Right lobe of liver (tissue), 6 donors: ENCODE results near the gene HECW1. TPM values are rescaled to one million over a fixed set of nuclear protein-coding genes. Genes with fewer than 3 reads are reported as not detected.

ENCODE experiments used
- ATAC-seq, 4 donors: fragments of 200-7000 bp; cut with Tn5 transposase; one replicate each; pipeline ENCODE4 v1.9.1; 2020; ENCODE audit warnings: mild to moderate bottlenecking in 4 of 4, moderate library complexity in 4 of 4
- DNase-seq, 3 donors: peaks; one replicate each; pipeline ENCODE4 v3.0.0-alpha.2; 2020
- H3K27ac ChIP-seq, 3 donors: fragments of 200-600 bp; one replicate each; pipeline ENCODE4 v1.8.0; 2022
- H3K27me3 ChIP-seq, 2 donors: fragments of 200-600 bp; one replicate each; pipeline ENCODE4 v1.8.0; 2022
- H3K36me3 ChIP-seq, 4 donors: fragments of 200-600 bp; sonication (generic) in 1 of 4; one replicate each; pipeline versions ENCODE4 v1.5.1 to v1.8.0; 2017 to 2022; ENCODE audit warnings: control low read depth in 1 of 4
- H3K4me1 ChIP-seq, 4 donors: fragments of 200-600 bp; sonication (generic) in 1 of 4; one replicate each; pipeline versions ENCODE4 v1.5.1 to v1.8.0; 2017 to 2022; ENCODE audit warnings: control low read depth in 1 of 4
- H3K4me3 ChIP-seq, 3 donors: fragments of 200-600 bp; one replicate each; pipeline ENCODE4 v1.8.0; 2022
- H3K9me3 ChIP-seq, 4 donors: fragments of 200-600 bp; sonication (generic) in 1 of 4; one replicate each; pipeline versions ENCODE4 v1.5.1 to v1.8.0; 2017 to 2022; ENCODE audit warnings: control low read depth in 1 of 4
- CTCF ChIP-seq, 4 donors: fragments of 200-600 bp in 3 of 4; fragments of 450-650 bp in 1 of 4; IDR thresholded peaks; one replicate each; pipeline versions ENCODE4 v1.5.1 to v1.8.0; 2016 to 2022; ENCODE audit warnings: antibody characterized with exemption in 4 of 4, mild to moderate bottlenecking in 2 of 4
- POLR2A ChIP-seq: fragments of 450-650 bp; IDR thresholded peaks from one replicate; pipeline ENCODE4 v1.6.1; 2017; ENCODE audit warnings: antibody characterized with exemption, mild to moderate bottlenecking
- WGBS: methylation state at CpG from one replicate; pipeline ENCODE4 v1.1.6; 2018; ENCODE audit warnings: low coverage, low lambda C conversion rate; ENCODE audit not compliant: insufficient coverage; ENCODE audit errors: missing lambda C conversion rate; 5-methylcytosine and 5-hydroxymethylcytosine counted together
- intact Hi-C, 2 donors: fragments of 100-400 bp; cut with DNase I; formaldehyde crosslinking; loops; one replicate each; pipeline versions ENCODE4 v1.11.2 to v1.14.1; 2022
- total RNA-seq, 6 experiments: library from RNA; depleted of rRNA in 2 of 6; stranded (reverse); fragments of >200 nt in 2 of 6; fragmentation: NEBNext Ultra II Directional in 3 of 6; extraction: Animal tissue kit (Norgen Biotek cat#: 25700) in 3 of 6; gene quantifications; one replicate each; pipeline versions ENCODE4 v1.1.0 to v1.2.4, GENCODE V29; 2016 to 2023
- donor health status: DM: no; HTN: yes; CAD: no.
- donor health status: DM: no; HTN: no; CAD: no.
- donor health status: DM: no; HTN: no; CAD: no.
- donor health status: DM: no; HTN: yes; CAD: no.
- donor health status: DM: no; HTN: yes; CAD: no.

HECW1 gene
- total RNA-seq, 6 experiments from 2014 or later: 0.02 to 0.87 (median 0.09) TPM; not detected in 1

DNA sequence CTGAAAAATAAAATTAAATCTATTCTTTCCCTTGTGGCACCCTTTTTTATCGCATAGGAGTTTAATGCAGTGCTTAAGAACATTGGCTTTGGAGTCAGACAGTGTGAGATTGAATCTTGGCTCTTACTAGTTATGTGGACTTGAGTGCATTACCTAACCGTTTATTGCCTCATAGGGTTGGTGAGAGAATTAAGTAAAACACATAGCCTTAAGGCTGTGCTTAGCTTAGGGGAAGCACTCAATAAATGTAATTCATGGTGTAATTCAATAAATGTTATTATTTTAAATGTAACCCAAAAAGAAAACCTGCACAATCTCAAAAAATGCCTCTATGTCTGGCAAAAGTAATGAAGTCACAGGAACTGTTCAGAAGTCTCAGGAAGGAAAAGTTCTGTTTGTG, 473.1 kb downstream of the HECW1 start:
- Histone ChIP-seq H3K4me1 (peaks cover 0 to 27% (median 6%) of the 10 kb centered on the region in 4 donors), H3K9me3 (no peaks in the 10 kb centered on the region), H3K27me3 (no peaks in the 10 kb centered on the region), H3K36me3 (no peaks in the 10 kb centered on the region), H3K27ac (no peak overlapping the region), H3K4me3 (no peak overlapping the region)
- TF ChIP-seq POLR2A (no peak), CTCF (IDR thresholded peaks at IDR 0.05) (no peak)
- no peak for DNase-seq
- WGBS: 17% methylated on average over 2 of the region's 2 CpGs
- ATAC-seq: peak in 2 of 4 donors; percentile 8 to 10
- intact Hi-C loops: loop anchor here (10.0 kb wide), 2 partner anchors 139 to 259 kb away; partner anchors contain the start of gene COA1 (in 1 of the 2)

GRCh38 chr7:43586251-43586900, 473.9 kb downstream of the HECW1 start:
- no peak overlapping the region for H3K27ac ChIP-seq

GRCh38 chr7:43588477-43589132, 476.2 kb downstream of the HECW1 start:
- Histone ChIP-seq H3K4me1 (peaks cover 0 to 38% (median 6%) of the 10 kb centered on the region in 4 donors), H3K27me3 (no peaks in the 10 kb centered on the region), H3K36me3 (no peaks in the 10 kb centered on the region), H3K4me3 (no peak overlapping the region), H3K27ac (no peak overlapping the region), H3K9me3 (no peaks in the 10 kb centered on the region)
- ATAC-seq (no peak), DNase-seq (no peak)
- no peak for TF ChIP-seq POLR2A
- no peak for TF ChIP-seq CTCF (IDR thresholded peaks at IDR 0.05)
- WGBS: 92% methylated on average over 5 of the region's 5 CpGs
- intact Hi-C loops: loop anchor here (10.0 kb wide), 2 partner anchors 136 to 256 kb away; partner anchors contain the start of gene COA1 (in 1 of the 2)

More at GRCh38 chr7:43586251-43586900, 473.9 kb downstream of the HECW1 start:
- H3K36me3 ChIP-seq: no peaks in the 10 kb centered on the region
- WGBS: 34% methylated on average over 4 of the region's 4 CpGs
- intact Hi-C loops: loop anchor here (10.0 kb wide), 2 partner anchors 138 to 258 kb away; partner anchors contain the start of gene COA1 (in 1 of the 2)
- no peaks in the 10 kb centered on the region for H3K27me3 ChIP-seq
- H3K9me3 ChIP-seq: no peaks in the 10 kb centered on the region
- no peak overlapping the region for H3K4me3 ChIP-seq
- TF ChIP-seq POLR2A (no peak), CTCF (IDR thresholded peaks at IDR 0.05) (no peak)
- H3K4me1 ChIP-seq: peaks cover 0 to 35% (median 6%) of the 10 kb centered on the region in 4 donors
- no peak for DNase-seq
- no peak for ATAC-seq

DNA sequence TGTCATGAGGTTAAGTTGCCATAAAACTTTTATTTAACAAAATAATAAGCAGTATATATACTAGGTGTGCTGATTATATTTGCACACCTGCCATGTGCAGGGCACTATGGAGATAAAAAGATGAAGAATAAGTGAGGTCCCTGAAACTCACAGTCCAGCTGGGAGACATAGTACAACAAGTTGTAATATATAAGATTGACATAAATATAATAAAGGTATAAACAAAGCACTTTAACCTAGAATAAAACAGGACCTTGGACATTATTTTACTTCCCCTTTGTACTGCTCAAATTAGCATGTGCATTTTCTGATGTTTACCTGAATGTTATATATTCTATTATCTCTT, 476.7 kb downstream of the HECW1 start:
- intact Hi-C loops: loop anchor here (10.0 kb wide), 2 partner anchors 136 to 256 kb away; partner anchors contain the start of gene COA1 (in 1 of the 2)
- Histone ChIP-seq H3K9me3 (no peaks in the 10 kb centered on the region), H3K36me3 (no peaks in the 10 kb centered on the region), H3K4me1 (peaks cover 0 to 37% (median 6%) of the 10 kb centered on the region in 4 donors), H3K4me3 (no peak overlapping the region), H3K27ac (no peak overlapping the region), H3K27me3 (no peaks in the 10 kb centered on the region)
- DNase-seq (no peak), ATAC-seq (no peak)
- TF ChIP-seq CTCF (IDR thresholded peaks at IDR 0.05) (no peak), POLR2A (no peak)
